GM19239 (cell line): ENCODE results near the gene DRC7.
"Not testable (repeated sequence)": the region's sequence is repeated elsewhere in the genome, so short reads cannot be mapped to it uniquely, and the experiment has no call there.

ENCODE experiments used
- DNase-seq: peaks from one replicate; pipeline ENCODE4 v3.0.0; 2011; ENCODE audit warnings: low spot score; ENCODE audit not compliant: insufficient read length
- FAIRE-seq: peaks from 2 replicates; lab custom pipeline; 2011; peaks lifted over from hg19 to GRCh38; lab: Jason Lieb, UNC

The DRC7 gene

GRCh38 chr16:57773019-57773418, 78.4 kb downstream of the DRC7 start:
- FAIRE-seq (no peak), DNase-seq (no peak)

GRCh38 chr16:57773655-57774295, 79.2 kb downstream of the DRC7 start:
- DNase-seq (no peak), FAIRE-seq (no peak)

- FAIRE-seq = no peak
- DNase-seq = no peak
These were observed 80.2 kb downstream of the DRC7 start for GRCh38 chr16:57774705-57775285.

- DNase-seq (no peak), FAIRE-seq (no peak)
These were observed 81.3 kb downstream of the DRC7 start for GRCh38 chr16:57775661-57776469.

- no peak for FAIRE-seq
- no peak for DNase-seq
These were observed 84.1 kb downstream of the DRC7 start for GRCh38 chr16:57778658-57779057.

GRCh38 chr16:57779836-57780235, 85.2 kb downstream of the DRC7 start:
- not testable (repeated sequence) for DNase-seq, FAIRE-seq

GRCh38 chr16:57781349-57781740, 86.7 kb downstream of the DRC7 start:
- DNase-seq = no peak
- FAIRE-seq = no peak
